GM12892 (cell line): ENCODE measurements around the gene GALNTL6.
"Not testable (repeated sequence)": the region's sequence is repeated elsewhere in the genome, so short reads cannot be mapped to it uniquely, and the experiment has no call there.

Experiments
- POLR2A ChIP-seq: IDR thresholded peaks from 2 replicates; pipeline ENCODE4 v1.6.1; 2011; ENCODE audit warnings: low read depth, low read length, control low read depth
- POLR2AphosphoS5 ChIP-seq: IDR thresholded peaks from 2 replicates; pipeline ENCODE4 v1.6.1; 2011; ENCODE audit warnings: low read depth, low read length, control low read depth
- TAF1 ChIP-seq: IDR thresholded peaks from 2 replicates; pipeline ENCODE4 v1.6.1; 2011; ENCODE audit warnings: low read depth, mild to moderate bottlenecking, control low read depth, low read length, borderline replicate concordance

- not testable (repeated sequence) for TF ChIP-seq TAF1, POLR2AphosphoS5, POLR2A
Observed at GRCh38 chr4:172912468-172912867, 1099.3 kb downstream of the GALNTL6 start.
